ENCODE measurements around the gene GALNT4.

GALNT4 gene

GRCh38 chr12:89493670-89494302 lies 30.8 kb downstream of the GALNT4 start:
- no peak for DNase-seq (ENCODE audit: low read depth, low spot score)

- no peak for DNase-seq (ENCODE audit: low read depth, low spot score)
Observed at GRCh38 chr12:89492883-89493282, 31.7 kb downstream of the GALNT4 start.

GRCh38 chr12:89490922-89491321 lies 33.7 kb downstream of the GALNT4 start:
- no peak for DNase-seq (ENCODE audit: low read depth, low spot score)

GRCh38 chr12:89486264-89486663 lies 38.3 kb downstream of the GALNT4 start:
- no peak for DNase-seq (ENCODE audit: low read depth, low spot score)

GRCh38 chr12:89484470-89484869 lies 40.1 kb downstream of the GALNT4 start:
- DNase-seq (ENCODE audit: low read depth, low spot score), result no peak

- DNase-seq (ENCODE audit: low read depth, low spot score), result no peak
Observed at GRCh38 chr12:89481213-89481914, 43.2 kb downstream of the GALNT4 start.

- DNase-seq (ENCODE audit: low read depth, low spot score), result no peak
Observed at GRCh38 chr12:89479982-89480381, 44.6 kb downstream of the GALNT4 start.

GRCh38 chr12:89477633-89478279 lies 46.8 kb downstream of the GALNT4 start:
- DNase-seq (ENCODE audit: low read depth, low spot score), result no peak

- DNase-seq (ENCODE audit: low read depth, low spot score), result no peak
Observed at GRCh38 chr12:89476904-89477595, 47.5 kb downstream of the GALNT4 start.

GRCh38 chr12:89476232-89476631 lies 48.4 kb downstream of the GALNT4 start:
- no peak for DNase-seq (ENCODE audit: low read depth, low spot score)

- DNase-seq (ENCODE audit: low read depth, low spot score), result no peak
Observed at GRCh38 chr12:89475203-89475990, 49.2 kb downstream of the GALNT4 start.

GRCh38 chr12:89474615-89475014 lies 50.0 kb downstream of the GALNT4 start:
- no peak for DNase-seq (ENCODE audit: low read depth, low spot score)
